Measurements from ENCODE around the gene CLIC4.
"Not testable (repeated sequence)": the region's sequence is repeated elsewhere in the genome, so short reads cannot be mapped to it uniquely, and the experiment has no call there.

DNA sequence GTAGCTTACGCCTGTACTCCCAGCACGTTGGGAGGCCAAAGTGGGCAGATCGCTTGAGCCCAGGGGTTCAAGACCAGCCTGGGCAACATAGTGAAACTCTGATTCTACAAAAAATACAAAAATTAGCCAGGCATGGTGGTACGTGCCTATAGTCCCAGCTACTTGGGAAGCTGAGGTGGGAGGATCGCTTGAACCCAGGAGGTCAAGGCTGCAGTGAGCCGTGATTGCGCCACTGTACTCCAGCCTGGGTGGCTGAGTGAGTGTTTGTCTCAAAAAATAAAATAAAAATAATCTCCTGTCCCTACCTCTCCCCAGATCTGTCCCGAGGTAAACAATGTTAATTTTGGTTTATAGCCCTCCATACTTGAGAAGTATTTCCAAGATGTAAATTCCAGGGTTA is 34.0 kb downstream of the CLIC4 start:
- TF ChIP-seq POLR2A (IDR thresholded peaks at IDR 0.05), result not testable (repeated sequence)
- TF ChIP-seq, protein P1, sequence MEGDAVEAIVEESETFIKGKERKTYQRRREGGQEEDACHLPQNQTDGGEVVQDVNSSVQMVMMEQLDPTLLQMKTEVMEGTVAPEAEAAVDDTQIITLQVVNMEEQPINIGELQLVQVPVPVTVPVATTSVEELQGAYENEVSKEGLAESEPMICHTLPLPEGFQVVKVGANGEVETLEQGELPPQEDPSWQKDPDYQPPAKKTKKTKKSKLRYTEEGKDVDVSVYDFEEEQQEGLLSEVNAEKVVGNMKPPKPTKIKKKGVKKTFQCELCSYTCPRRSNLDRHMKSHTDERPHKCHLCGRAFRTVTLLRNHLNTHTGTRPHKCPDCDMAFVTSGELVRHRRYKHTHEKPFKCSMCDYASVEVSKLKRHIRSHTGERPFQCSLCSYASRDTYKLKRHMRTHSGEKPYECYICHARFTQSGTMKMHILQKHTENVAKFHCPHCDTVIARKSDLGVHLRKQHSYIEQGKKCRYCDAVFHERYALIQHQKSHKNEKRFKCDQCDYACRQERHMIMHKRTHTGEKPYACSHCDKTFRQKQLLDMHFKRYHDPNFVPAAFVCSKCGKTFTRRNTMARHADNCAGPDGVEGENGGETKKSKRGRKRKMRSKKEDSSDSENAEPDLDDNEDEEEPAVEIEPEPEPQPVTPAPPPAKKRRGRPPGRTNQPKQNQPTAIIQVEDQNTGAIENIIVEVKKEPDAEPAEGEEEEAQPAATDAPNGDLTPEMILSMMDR (IDR thresholded peaks at IDR 0.05), result not testable (repeated sequence)
